Stimulated activated naive CD8-positive, alpha-beta T cell treated with anti-CD3 and anti-CD28 coated beads, Interleukin-15, Interleukin-2, amounts not matched to agents 100 ng/mL and 50 ng/mL, for 24 hours (primary cell): Measurements from ENCODE around the gene TDRKH.
A peak's percentile ranks its signal among the peaks of the same experiment; 100 is the strongest.

ENCODE experiments used
- H3K27ac Mint-ChIP-seq: one replicate; pipeline ENCODE4 v1.8.0; 2021; ENCODE audit warnings: mild to moderate bottlenecking, mixed read lengths
- H3K27me3 Mint-ChIP-seq: one replicate; pipeline ENCODE4 v1.8.0; 2021; ENCODE audit warnings: mixed read lengths
- H3K36me3 Mint-ChIP-seq: one replicate; pipeline ENCODE4 v1.8.0; 2021; ENCODE audit warnings: low read depth, mixed read lengths
- H3K4me1 Mint-ChIP-seq: one replicate; pipeline ENCODE4 v1.8.0; 2021; ENCODE audit warnings: low read depth, mixed read lengths
- H3K4me3 Mint-ChIP-seq: one replicate; pipeline ENCODE4 v1.8.0; 2021; ENCODE audit warnings: mild to moderate bottlenecking, mixed read lengths
- H3K9me3 Mint-ChIP-seq: one replicate; pipeline ENCODE4 v1.8.0; 2021; ENCODE audit warnings: mixed read lengths

TDRKH gene

GRCh38 chr1:151829352-151830046 lies 39.2 kb upstream of the TDRKH start:
- H3K36me3 Mint-ChIP-seq, result no peaks in the 10 kb centered on the region
- H3K9me3 Mint-ChIP-seq, result no peaks in the 10 kb centered on the region
- H3K4me1 Mint-ChIP-seq, result peaks cover 90% of the 10 kb centered on the region
- H3K27ac Mint-ChIP-seq, result no peak overlapping the region
- H3K27me3 Mint-ChIP-seq, result no peaks in the 10 kb centered on the region
- peak overlapping the region; percentile 38 for H3K4me3 Mint-ChIP-seq

DNA sequence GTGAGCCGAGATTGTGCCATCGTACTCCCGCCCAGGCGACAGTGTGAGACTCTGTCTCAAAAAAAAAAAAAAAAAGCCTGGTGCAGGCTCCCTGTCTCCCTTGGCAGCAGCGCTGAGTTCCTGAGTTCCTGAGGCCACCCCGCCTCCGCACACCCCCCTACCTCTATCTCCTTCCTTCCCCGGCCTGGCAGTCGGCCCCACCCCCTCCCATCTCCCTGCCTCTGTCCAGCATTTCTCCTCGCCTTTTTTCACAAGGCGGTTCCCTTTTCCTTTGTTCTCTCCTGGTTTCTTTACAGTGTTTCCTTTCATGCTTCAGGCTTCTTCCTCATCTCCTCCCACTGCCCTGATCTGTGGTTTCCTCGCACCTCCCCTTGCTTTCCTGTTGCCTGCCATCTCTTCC lies 38.6 kb upstream of the TDRKH start:
- no peak overlapping the region for H3K27ac Mint-ChIP-seq
- H3K27me3 Mint-ChIP-seq, result no peaks in the 10 kb centered on the region
- H3K4me3 Mint-ChIP-seq, result peak overlapping the region; percentile 38
- peaks cover 84% of the 10 kb centered on the region for H3K4me1 Mint-ChIP-seq
- H3K9me3 Mint-ChIP-seq, result no peaks in the 10 kb centered on the region
- H3K36me3 Mint-ChIP-seq, result no peaks in the 10 kb centered on the region

DNA sequence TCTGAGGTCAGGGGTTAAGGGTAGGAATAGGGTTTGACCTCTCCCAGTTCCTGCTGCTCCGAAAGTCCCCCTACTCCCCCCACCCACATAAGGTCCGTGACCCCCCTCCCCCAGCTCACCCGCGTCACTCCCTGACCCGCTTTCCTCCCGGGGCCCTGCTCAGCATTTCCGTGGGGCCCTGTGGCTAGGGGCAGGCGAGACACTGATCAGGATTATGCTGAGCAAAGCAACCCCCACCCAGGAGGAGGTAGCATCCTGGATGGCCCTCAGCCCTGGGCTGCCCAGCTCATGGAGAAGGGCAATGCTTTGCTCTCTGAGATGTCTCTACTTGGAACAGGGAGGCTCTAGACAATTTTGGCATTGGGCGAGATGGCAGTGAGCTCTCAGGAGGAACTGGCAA lies 37.6 kb upstream of the TDRKH start:
- Mint-ChIP-seq H3K27ac (no peak overlapping the region), H3K27me3 (no peaks in the 10 kb centered on the region), H3K4me1 (peaks cover 76% of the 10 kb centered on the region), H3K9me3 (no peaks in the 10 kb centered on the region), H3K36me3 (no peaks in the 10 kb centered on the region), H3K4me3 (peak overlapping the region; percentile 27)

DNA sequence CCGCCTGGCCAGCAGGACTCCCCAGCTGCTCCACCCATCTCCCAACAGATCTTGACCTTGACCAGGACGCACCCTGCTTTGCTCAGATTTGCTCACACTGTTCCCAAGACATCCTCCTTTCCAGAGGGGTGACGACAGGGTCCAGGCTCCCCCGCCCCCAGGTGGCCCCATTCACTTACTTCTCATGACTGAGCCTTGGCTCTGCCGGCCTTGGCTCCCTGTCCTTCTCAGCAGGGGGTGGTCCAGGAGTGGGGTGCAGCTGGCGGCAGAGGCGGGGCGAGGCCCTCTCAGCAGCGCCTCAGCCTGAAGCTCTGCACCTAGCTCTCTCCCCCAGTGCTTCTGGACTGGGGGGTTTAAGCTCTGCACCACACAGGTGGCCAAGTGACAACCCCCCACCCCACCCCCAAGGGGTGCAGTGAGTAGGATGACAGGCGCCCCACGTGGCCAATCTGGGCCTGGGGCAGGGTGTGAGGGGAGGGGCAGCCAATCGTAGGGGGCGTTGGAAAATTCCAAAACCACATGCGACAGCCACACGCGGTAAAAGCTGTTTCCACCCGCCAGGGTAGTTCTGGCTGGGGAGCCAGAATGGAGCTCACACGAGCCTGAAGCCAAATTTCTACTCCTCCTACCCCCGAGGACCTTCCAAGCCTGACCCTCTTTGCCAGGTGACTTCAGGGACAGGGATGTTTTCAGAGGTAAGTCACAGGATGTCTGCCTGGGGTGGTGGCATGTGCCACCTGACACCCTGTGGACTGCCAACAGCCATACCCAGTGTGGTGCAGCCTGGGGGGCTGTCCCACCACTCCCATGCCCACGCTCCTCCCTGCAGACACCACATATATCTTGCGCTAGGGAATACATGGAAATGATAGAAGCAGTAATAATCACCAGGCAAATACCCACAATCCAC lies 35.7 kb upstream of the TDRKH start:
- Mint-ChIP-seq H3K27ac (peak overlapping the region; percentile 65), H3K27me3 (no peaks in the 10 kb centered on the region), H3K36me3 (no peaks in the 10 kb centered on the region), H3K4me3 (peak overlapping the region; percentile 49), H3K9me3 (no peaks in the 10 kb centered on the region), H3K4me1 (peaks cover 80% of the 10 kb centered on the region)

DNA sequence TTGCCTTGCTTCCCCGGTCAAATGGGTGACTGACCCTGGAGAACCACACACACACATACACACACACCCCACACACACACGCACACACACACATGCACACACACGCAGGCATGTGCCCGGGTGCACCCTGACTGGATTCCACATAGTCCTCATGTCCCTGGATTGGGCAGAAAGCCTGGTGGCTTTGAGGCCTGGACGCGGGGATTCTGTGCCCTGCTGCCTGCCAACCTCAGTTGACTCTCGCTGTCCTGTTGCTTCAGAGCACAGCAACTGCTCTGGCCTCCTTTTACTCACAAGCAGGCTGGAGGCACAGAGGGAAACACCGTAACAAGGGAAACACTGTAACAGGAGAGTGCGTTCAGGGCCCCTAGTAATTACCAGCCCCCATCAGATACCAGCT lies 34.9 kb upstream of the TDRKH start:
- peak overlapping the region; percentile 49 for H3K4me3 Mint-ChIP-seq
- H3K27ac Mint-ChIP-seq, result peak overlapping the region; percentile 21
- H3K27me3 Mint-ChIP-seq, result no peaks in the 10 kb centered on the region
- H3K9me3 Mint-ChIP-seq, result no peaks in the 10 kb centered on the region
- peaks cover 82% of the 10 kb centered on the region for H3K4me1 Mint-ChIP-seq
- H3K36me3 Mint-ChIP-seq, result no peaks in the 10 kb centered on the region

DNA sequence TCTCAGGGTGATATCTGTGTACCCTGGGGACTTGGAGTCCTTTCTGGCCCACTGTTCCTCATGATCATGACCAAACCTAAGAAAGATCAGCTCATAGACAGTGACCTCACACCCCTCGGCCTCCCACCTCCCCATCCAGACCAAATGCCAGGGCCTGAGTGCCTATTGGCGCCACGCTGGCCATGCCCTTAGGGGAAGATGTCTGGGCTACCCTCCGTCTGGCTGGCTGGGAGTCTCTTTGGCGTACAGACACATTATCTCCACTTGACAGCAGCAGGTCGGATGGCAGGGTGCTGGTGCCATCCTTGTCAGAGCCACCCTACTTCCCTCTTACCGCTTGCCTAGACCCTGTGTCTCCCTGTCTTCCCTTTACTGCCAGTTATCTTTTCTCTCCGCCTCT lies 32.9 kb upstream of the TDRKH start:
- Mint-ChIP-seq H3K27me3 (no peaks in the 10 kb centered on the region), H3K9me3 (no peaks in the 10 kb centered on the region), H3K27ac (peak overlapping the region; percentile 8), H3K4me3 (peak overlapping the region; percentile 36), H3K4me1 (peaks cover 69% of the 10 kb centered on the region), H3K36me3 (no peaks in the 10 kb centered on the region)

DNA sequence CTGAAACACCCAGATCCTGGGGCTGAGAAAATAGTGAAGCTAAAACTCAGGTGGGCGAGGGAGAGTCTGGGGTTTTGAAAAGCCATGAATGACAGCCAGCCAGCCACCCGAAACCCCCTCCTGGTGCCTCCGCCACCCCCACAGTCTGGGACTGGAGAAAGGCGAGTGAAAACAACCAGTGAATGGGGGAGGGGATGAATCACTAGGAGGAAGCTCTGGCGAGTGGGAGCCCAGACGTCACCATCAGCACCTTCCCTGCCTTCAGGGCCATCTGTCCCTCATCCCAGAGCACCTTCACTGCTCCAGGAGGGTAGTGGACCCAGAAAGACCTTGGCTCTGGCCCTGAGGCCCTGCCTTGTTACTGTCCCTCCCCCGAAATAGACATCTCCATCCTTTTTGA lies 32.1 kb upstream of the TDRKH start:
- Mint-ChIP-seq H3K36me3 (no peaks in the 10 kb centered on the region), H3K4me1 (peaks cover 66% of the 10 kb centered on the region), H3K27me3 (no peaks in the 10 kb centered on the region), H3K4me3 (peak overlapping the region; percentile 36), H3K9me3 (no peaks in the 10 kb centered on the region), H3K27ac (peak overlapping the region; percentile 59)

DNA sequence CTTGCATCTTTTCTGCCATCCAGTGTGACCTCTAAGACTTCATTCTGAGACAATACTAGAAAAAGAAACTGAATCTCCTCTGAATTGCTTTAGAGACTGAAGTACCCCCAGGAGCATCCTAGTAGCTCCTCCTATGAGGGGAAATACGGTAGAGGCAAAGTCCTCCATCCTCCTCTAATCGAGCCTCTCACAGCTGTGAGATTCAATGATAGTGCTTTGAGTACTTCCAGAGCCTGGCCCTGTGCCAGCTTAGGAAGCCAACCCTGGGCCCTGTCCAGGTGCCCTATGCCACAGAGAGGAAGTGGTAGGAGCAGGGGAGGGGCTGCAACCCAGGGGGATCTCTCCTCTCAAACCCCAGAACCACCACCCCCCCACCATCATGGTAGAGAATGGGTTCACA lies 30.6 kb upstream of the TDRKH start:
- no peaks in the 10 kb centered on the region for H3K36me3 Mint-ChIP-seq
- H3K4me3 Mint-ChIP-seq, result no peak overlapping the region
- peaks cover 63% of the 10 kb centered on the region for H3K4me1 Mint-ChIP-seq
- no peaks in the 10 kb centered on the region for H3K9me3 Mint-ChIP-seq
- no peaks in the 10 kb centered on the region for H3K27me3 Mint-ChIP-seq
- H3K27ac Mint-ChIP-seq, result peak overlapping the region; percentile 11

DNA sequence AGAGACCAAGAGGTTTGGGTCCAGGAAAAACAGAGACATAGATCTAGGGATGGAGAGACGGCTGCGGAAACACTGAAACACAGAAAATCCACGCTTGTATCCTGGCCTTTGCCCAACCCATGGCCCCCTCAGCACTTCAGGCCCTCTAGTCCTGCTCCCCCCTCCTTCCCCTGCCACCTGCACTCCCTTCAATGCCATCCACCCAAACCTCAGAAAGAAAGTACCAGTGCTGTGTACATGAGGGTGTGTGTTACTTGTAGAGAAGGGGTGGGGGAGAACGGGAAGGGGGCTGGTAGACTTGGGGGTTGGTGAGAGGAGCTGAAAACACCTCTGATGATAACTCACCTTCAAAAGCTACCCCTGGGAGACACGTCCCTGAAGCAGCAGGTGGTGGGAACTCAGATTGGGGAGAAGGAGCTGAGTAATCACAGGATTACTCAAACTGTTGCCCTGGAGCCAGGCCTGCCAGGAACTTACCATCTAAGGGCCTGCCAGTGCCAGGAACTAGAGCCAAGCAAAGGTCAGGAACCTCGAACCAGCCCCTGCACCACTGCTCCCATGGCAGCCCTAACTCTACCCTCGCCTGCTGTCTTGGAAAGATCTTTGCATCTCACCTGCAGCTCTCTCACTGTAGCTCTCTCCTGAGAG lies 29.8 kb upstream of the TDRKH start:
- H3K27me3 Mint-ChIP-seq, result no peaks in the 10 kb centered on the region
- no peak overlapping the region for H3K27ac Mint-ChIP-seq
- no peaks in the 10 kb centered on the region for H3K9me3 Mint-ChIP-seq
- no peaks in the 10 kb centered on the region for H3K36me3 Mint-ChIP-seq
- H3K4me1 Mint-ChIP-seq, result peaks cover 63% of the 10 kb centered on the region
- H3K4me3 Mint-ChIP-seq, result no peak overlapping the region

GRCh38 chr1:151819227-151819835 lies 29.0 kb upstream of the TDRKH start:
- Mint-ChIP-seq H3K36me3 (no peaks in the 10 kb centered on the region), H3K4me1 (peaks cover 63% of the 10 kb centered on the region), H3K4me3 (no peak overlapping the region), H3K27me3 (no peaks in the 10 kb centered on the region), H3K9me3 (no peaks in the 10 kb centered on the region), H3K27ac (no peak overlapping the region)

DNA sequence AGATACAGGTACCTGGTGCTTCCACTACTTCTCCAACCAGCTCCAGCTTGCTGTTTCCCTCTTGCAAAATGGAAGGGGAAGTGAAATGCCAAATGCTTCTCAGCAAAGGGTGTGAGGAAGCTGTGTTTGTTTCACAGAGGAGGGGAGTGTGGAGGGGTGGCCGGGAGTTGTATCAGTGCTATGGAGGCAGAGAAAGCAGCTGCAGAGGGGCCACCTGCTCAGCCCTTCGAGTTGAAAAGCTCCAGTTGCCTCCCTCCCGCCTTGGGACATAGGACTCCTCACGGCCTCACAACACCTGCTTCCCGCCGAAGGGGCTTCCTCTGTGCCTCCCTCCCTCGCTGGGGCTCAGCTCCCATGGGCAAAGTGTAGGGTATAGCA lies 27.0 kb upstream of the TDRKH start:
- H3K9me3 Mint-ChIP-seq, result no peaks in the 10 kb centered on the region
- no peaks in the 10 kb centered on the region for H3K27me3 Mint-ChIP-seq
- H3K36me3 Mint-ChIP-seq, result no peaks in the 10 kb centered on the region
- H3K4me1 Mint-ChIP-seq, result peaks cover 56% of the 10 kb centered on the region
- H3K4me3 Mint-ChIP-seq, result no peak overlapping the region
- no peak overlapping the region for H3K27ac Mint-ChIP-seq

GRCh38 chr1:151816548-151817352 lies 26.4 kb upstream of the TDRKH start:
- Mint-ChIP-seq H3K27me3 (no peaks in the 10 kb centered on the region), H3K4me3 (no peak overlapping the region)

DNA sequence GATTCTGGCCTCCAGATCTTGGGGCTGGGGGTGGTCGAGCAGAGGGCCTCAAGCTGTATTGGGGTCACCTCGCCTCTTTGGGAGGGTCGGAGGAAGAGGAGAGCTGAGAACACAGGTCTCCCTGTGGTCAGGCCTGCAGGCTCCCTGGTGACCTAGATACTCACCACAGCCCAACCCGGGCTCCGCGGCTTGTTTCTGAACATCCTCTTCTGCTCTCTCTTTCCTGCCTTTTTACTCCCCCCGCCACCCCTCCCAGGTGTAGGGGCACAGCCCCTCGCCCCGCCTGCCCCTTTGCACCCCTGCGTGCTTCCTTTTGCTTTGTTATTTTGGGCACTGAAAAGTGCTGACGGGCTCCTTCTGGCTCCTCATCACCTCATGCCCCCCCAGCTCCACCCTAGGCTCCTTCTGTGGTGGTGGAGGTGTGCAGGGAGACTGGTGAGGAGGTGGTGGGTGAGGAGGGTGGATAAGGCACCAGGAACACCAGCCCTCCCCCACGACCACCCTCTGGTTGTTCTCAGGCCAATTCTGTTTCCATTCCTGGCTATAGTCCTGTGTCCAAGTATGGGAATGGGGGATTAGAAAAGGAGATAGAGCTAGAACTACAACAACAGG lies 25.5 kb upstream of the TDRKH start:
- Mint-ChIP-seq H3K4me1 (peaks cover 41% of the 10 kb centered on the region), H3K9me3 (no peaks in the 10 kb centered on the region), H3K27me3 (no peaks in the 10 kb centered on the region), H3K36me3 (no peaks in the 10 kb centered on the region), H3K4me3 (no peak overlapping the region), H3K27ac (no peak overlapping the region)

More at GRCh38 chr1:151816548-151817352, 26.4 kb upstream of the TDRKH start:
- Mint-ChIP-seq H3K36me3 (no peaks in the 10 kb centered on the region), H3K9me3 (no peaks in the 10 kb centered on the region), H3K27ac (no peak overlapping the region), H3K4me1 (peaks cover 50% of the 10 kb centered on the region)
